A673 (cell line): ENCODE results near the gene SAMHD1.

Source experiments
- EZH2 ChIP-seq: fragments of 200-600 bp; sonication (generic); IDR thresholded peaks from 2 replicates; pipeline ENCODE4 v1.6.1; 2017; ENCODE audit warnings: borderline replicate concordance, low read depth, mild to moderate bottlenecking, mixed read lengths, antibody characterized with exemption, low read length; ENCODE audit not compliant: poor library complexity, severe bottlenecking
- TF ChIP-seq, protein P1 (sequence below): fragments of 300-800, 200-600 bp; sonication (generic); conservative IDR thresholded peaks from 2 replicates; pipeline ENCODE4 v1.5.1; 2017; ENCODE audit warnings: low read depth, mild to moderate bottlenecking, antibody characterized with exemption, low read length, moderate library complexity, mixed read lengths

DNA sequence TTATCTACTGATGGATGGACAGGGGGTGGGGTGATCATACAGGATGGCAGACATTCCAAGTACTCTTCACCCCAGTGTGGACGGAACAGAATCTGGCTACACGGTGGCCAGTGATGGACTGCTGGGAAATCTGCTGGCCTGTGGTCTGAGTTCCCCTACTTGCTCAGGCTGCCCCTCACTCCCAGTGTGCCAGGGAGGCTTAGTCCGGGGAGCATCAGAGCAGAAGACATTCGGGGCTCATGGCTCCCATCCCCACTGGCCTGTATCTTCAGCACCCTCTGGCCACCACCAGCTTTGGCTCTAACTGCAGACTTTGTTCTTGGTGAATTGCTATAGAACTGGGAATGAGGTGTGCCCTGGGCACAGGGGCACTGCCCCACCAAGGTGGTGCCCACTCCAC lies 60.3 kb downstream of the SAMHD1 start:
- TF ChIP-seq, protein P1, sequence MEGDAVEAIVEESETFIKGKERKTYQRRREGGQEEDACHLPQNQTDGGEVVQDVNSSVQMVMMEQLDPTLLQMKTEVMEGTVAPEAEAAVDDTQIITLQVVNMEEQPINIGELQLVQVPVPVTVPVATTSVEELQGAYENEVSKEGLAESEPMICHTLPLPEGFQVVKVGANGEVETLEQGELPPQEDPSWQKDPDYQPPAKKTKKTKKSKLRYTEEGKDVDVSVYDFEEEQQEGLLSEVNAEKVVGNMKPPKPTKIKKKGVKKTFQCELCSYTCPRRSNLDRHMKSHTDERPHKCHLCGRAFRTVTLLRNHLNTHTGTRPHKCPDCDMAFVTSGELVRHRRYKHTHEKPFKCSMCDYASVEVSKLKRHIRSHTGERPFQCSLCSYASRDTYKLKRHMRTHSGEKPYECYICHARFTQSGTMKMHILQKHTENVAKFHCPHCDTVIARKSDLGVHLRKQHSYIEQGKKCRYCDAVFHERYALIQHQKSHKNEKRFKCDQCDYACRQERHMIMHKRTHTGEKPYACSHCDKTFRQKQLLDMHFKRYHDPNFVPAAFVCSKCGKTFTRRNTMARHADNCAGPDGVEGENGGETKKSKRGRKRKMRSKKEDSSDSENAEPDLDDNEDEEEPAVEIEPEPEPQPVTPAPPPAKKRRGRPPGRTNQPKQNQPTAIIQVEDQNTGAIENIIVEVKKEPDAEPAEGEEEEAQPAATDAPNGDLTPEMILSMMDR = no peak
- no peak for TF ChIP-seq EZH2
